HG03439 (cell line): ENCODE measurements around the gene CPA2.

Source experiments
- ATAC-seq: cut with Tn5 transposase; IDR thresholded peaks from one replicate; pipeline ENCODE4 v1.9.1; 2021; ENCODE audit warnings: mild to moderate bottlenecking, moderate library complexity; ENCODE audit not compliant: unreplicated experiment

Gene CPA2

DNA sequence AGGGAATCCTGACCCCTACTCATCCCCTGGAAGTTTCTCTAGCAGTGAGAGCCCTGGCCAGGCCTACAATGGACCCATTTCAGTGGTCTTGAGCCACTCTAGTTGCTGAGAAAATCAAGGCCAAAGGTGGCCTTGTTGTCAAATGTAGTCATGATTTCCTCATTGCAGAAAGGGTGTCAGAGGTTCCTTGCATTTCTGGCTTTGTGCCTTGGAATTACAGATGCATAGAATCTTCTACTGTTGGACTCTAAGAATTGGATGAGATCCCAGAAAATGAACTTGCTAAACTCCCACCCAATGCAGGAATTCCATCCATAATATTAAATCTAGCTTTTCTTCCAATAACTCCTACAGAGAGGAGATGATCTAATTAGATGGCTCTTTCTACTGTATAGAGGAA lies 12.2 kb downstream of the CPA2 start:
- no peak for ATAC-seq

GRCh38 chr7:130279286-130279685 lies 12.6 kb downstream of the CPA2 start:
- ATAC-seq: no peak

DNA sequence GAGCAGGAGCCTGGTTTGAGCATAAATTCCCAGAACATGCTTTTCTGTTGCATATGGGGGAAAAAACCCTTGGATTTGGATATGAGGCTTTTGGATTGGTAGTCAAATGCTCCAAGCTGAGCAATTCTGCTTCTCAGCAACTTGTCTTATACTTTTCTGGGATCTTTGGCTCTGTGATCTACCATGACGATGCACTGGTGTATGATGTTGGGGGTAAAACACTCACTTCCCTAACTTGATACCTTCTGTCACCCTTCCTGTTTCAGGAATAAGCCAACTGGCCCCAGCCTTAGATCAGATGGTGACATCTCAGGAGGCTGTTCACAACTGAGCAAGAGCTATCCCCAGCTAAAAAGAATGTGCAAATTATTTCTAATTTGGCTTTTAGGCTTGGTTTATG lies 13.2 kb downstream of the CPA2 start:
- no peak for ATAC-seq

DNA sequence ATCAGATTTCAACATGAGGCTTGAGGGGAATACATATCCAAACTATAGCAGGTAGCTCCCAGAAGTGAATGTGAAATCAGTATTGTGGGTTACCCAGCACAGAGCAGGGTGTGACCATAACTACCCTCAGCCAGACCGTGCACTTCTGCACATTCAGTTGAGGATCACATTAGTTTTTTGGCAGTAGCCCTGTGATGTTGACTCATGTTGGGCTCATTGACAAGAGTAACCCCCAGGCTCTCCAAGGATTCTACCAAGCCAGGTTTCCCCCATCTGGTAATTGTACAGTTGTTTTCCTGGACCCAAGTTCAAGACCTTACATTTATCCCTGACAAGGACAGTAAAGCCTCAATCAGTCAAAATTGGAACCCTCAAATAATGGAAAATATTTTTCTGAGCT lies 14.6 kb downstream of the CPA2 start:
- ATAC-seq: no peak

GRCh38 chr7:130286881-130287280 lies 20.2 kb downstream of the CPA2 start:
- no peak for ATAC-seq

DNA sequence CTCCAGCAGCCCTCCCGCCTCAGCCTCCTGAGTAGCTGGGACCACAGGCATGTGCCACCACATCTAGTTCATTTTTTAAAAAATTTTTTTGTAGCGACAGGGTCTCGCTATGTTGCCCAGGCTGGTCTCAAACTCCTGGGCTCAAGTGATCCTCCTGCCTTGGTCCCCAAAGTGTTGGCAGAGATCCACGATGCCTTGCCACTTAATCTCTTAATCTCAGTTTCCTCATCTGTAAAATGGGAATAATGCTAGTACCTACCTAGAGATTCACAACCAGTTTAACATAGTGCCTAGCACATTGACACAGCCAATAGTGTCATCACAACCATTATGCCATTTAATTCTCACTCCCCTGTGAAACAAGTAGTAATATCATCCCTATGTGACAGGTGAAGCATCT lies 21.5 kb downstream of the CPA2 start:
- ATAC-seq: no peak

GRCh38 chr7:130288829-130289228 lies 22.2 kb downstream of the CPA2 start:
- no peak for ATAC-seq

- no peak for ATAC-seq
These were observed 22.8 kb downstream of the CPA2 start for GRCh38 chr7:130289478-130289877.

- ATAC-seq: no peak
These were observed 24.1 kb downstream of the CPA2 start for GRCh38 chr7:130290745-130291144.

DNA sequence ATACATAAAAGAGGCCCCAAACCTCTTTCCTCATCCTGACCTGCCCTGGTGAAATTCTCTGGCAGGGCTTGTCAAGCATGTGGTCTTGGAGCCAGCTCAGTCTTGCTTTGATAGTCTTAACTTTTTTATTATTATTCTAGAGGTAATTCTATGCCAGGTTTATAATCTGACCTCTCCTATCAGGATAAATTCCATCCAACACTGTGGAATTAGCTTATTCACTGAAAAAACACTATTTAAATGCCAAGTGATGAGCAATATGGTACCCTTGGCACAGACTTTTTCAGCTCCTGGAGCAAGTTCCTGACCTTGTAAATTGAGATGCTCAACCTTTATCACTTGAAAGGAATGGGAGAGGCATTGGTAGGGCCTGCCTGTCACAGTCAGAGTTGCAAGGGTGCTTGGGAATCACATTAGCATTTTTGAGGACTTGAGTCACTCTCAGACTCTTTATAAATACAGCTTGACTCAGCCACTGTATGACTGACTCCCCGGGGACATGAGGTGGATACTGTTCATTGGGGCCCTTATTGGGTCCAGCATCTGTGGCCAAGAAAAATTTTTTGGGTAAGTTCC lies 26.1 kb downstream of the CPA2 start, which contains the start of gene CPA4:
Gene CPA4, plus strand, starts transcription at position 480 of the 576 bp plus-strand sequence. Its CDS starts 20 bp downstream, at position 500.
- ATAC-seq: no peak

GRCh38 chr7:130293521-130293920 lies 26.9 kb downstream of the CPA2 start:
- no peak for ATAC-seq

- ATAC-seq: no peak
These were observed 27.7 kb downstream of the CPA2 start for GRCh38 chr7:130294314-130294713.

GRCh38 chr7:130296221-130296951 lies 29.7 kb downstream of the CPA2 start:
- no peak for ATAC-seq

- no peak for ATAC-seq
These were observed 31.2 kb downstream of the CPA2 start for GRCh38 chr7:130297628-130298543.

DNA sequence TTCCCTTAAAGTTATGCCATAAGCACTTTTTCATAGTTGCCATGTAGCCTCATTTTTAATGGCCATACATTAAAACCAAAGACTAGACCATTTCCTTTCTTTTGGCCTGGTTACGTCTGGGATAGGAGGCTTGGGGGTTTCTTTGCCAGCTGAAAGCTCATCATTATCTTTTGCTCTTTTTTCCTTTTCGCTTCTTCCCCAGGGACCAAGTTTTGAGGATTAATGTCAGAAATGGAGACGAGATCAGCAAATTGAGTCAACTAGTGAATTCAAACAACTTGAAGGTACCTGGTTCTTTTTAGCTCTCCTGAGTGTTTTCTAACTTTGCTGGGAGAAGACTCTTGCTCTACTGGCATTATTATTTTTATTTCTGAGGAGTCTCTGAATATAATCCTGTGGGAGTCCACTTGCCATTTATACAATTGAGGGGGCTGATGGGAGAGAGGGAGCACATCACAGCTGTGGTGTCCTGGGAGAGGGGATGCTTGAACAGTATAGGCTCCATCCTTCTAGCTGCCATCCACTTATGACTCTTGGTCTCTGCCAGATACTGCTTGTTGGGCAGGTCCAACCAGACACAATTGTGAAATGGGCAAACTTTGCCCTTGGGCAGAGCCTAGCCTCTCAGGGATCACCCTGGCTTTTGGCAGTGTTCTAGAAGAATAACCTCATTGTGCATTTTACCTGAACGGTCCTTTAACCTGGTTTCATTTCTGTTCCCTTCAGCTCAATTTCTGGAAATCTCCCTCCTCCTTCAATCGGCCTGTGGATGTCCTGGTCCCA lies 32.1 kb downstream of the CPA2 start:
- ATAC-seq: no peak

GRCh38 chr7:130299866-130300265 lies 33.2 kb downstream of the CPA2 start:
- no peak for ATAC-seq

DNA sequence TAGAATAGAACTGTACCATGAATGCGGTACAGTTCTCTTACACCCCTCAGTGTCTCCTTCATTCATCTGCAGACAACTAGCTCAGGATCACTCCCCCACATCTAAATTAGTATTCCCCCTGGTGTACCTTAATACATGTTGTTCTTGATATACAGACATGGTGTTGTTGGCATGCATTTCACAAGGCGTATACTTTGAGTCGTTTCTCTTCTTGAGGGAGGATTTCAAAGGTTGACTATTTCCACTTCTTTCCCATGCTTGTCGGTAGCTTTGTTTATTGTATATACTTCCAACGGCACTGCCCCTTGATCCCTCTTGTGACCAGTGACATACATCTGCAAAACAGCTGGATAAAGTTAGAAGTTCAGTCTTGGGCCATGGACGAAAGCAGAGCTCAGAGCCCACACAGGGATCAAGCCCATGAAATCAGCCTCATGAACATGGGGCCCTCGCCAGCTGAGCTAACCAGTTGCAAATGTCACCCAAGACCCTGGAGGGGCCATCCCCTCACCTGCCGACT lies 34.9 kb downstream of the CPA2 start:
- no peak for ATAC-seq

- no peak for ATAC-seq
These were observed 36.0 kb downstream of the CPA2 start for GRCh38 chr7:130302649-130303048.

- no peak for ATAC-seq
These were observed 36.5 kb downstream of the CPA2 start for GRCh38 chr7:130303127-130303526.

- ATAC-seq: no peak
These were observed 36.9 kb downstream of the CPA2 start for GRCh38 chr7:130303551-130303950.

DNA sequence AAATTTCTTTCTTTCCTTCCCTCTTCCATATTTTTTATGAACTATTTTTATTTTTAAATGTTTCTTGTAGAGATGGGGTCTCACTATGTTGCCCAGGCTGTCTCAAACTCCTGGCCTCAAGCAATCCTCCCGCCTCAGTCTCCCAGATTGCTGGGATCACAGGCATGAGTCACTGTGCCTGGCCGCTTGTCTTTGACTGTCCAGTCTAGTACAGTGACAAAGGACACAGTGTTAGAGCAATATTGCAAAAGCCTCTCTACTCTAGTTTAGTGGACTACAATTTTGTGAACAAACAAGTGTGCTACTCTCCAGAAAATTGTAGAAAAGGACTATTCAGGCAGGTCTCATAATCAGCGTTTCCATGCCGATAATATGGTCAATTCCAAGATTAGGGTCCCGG lies 37.3 kb downstream of the CPA2 start:
- ATAC-seq: no peak
